Calu3 (cell line): ENCODE measurements around the gene SEPTIN1. TPM values are rescaled to one million over a fixed set of nuclear protein-coding genes. Genes with fewer than 3 reads are reported as not detected.

Experiments used
- BruUV-seq: library from RNA; stranded (reverse); fragments of 400-500 nt; replicated peaks from 2 replicates; lab custom pipeline; 2021; lab: Mats Ljungman, UMichigan
- CTCF ChIA-PET: fragments of 300-600 bp; sonication (Branson Sonifier 250); formaldehyde crosslinking; loops from one replicate; lab custom pipeline; 2022; ENCODE audit warnings: antibody characterized with exemption; lab: Charles Lee
- DNase-seq: peaks from one replicate; pipeline ENCODE4 v3.0.0; 2022
- H3K27ac Mint-ChIP-seq: one replicate; pipeline ENCODE4 v1.8.0; 2022; ENCODE audit warnings: mixed read lengths; ENCODE audit not compliant: unreplicated experiment
- H3K27me3 Mint-ChIP-seq: one replicate; pipeline ENCODE4 v1.8.0; 2022; ENCODE audit warnings: mixed read lengths; ENCODE audit not compliant: unreplicated experiment
- H3K36me3 Mint-ChIP-seq: one replicate; pipeline ENCODE4 v1.8.0; 2022; ENCODE audit warnings: mild to moderate bottlenecking, moderate library complexity, mixed read lengths; ENCODE audit not compliant: insufficient read depth, unreplicated experiment
- H3K4me1 Mint-ChIP-seq: one replicate; pipeline ENCODE4 v1.8.0; 2022; ENCODE audit warnings: mild to moderate bottlenecking, low read depth, mixed read lengths; ENCODE audit not compliant: unreplicated experiment
- H3K4me3 Mint-ChIP-seq: one replicate; pipeline ENCODE4 v1.8.0; 2022; ENCODE audit warnings: mild to moderate bottlenecking, low read depth, moderate library complexity, mixed read lengths; ENCODE audit not compliant: unreplicated experiment
- H3K9me3 Mint-ChIP-seq: one replicate; pipeline ENCODE4 v1.8.0; 2022; ENCODE audit warnings: low read depth, mixed read lengths; ENCODE audit not compliant: unreplicated experiment
- intact Hi-C: fragments of 100-400 bp; cut with micrococcal nuclease; formaldehyde crosslinking; loops from one replicate; pipeline ENCODE4 v1.10.0; 2022; ENCODE audit not compliant: unreplicated experiment
- total RNA-seq: library from RNA; stranded (reverse); gene quantifications from 2 replicates; pipeline ENCODE4 v1.2.3, GENCODE V29; 2022
- TF ChIP-seq, protein P1 (sequence below): fragments of 200-600 bp; IDR thresholded peaks from one replicate; pipeline ENCODE4 v1.8.0; 2022; ENCODE audit warnings: antibody characterized with exemption; ENCODE audit not compliant: unreplicated experiment

The SEPTIN1 gene
- total RNA-seq, 1 experiment from 2014 or later = 1.5 TPM

DNA sequence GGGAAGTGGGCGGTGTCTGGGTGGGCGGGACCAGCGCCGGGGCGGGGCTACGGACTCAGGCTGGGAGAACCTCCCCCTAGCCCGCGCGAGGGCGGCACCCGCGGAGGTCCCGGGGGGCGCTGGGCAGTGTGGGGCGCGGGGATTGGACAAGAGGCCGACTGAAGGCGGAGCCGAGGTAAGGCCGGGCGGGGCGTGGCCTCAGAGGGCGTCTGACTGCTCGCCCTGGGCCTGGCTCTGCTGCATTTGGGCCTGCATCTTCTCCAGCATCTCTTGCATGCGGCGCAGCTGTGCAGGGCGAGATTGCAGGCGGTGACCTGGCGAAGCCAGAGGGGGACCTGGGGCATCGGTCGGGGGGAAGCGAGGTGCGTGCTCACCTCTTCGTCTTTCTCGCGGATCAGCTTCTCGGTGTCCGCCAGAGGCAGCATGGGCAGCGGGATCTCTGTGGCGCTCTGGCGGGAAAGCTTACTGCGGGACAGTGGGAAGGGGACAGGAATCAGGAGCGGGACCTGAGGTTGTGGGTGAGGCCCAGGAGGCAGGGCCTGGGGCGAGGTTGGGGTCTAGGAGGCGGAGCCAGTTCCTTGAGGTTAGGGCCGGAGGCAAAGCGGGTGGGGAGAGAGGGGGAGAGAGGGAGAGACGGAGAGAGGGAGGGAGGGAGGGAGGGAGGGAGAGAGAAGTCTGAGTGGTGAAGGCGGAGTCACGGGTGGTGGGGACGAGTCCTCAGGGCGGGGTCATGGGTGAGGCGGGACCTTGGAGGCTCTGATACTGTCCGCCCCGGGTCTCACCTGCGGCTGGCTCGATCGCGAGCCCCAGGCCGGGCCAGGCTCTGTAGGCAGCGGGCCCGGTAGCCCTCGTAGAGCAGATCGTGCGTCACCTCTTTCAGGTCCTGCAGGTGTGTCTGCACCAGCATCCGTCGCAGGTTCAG is 3.9 kb downstream of the SEPTIN1 start:
- BruUV-seq = no TSS peak
- Mint-ChIP-seq H3K4me3 (peak overlapping the region; percentile 99), H3K27ac (peak overlapping the region; percentile 87), H3K27me3 (no peaks in the 10 kb centered on the region), H3K36me3 (peaks cover 44% of the 10 kb centered on the region), H3K4me1 (peaks cover 24% of the 10 kb centered on the region), H3K9me3 (no peaks in the 10 kb centered on the region)
- CTCF ChIA-PET = interaction anchor here (0.9 to 1.2 kb wide), 4 partner anchors 8 to 256 kb away, joined by 3 to 7 read pairs (median 4); partner anchors contain the start of genes TBC1D10B and ZNF771
- intact Hi-C loops = no loop called here
- peak; percentile 99 for DNase-seq
- TF ChIP-seq, protein P1, sequence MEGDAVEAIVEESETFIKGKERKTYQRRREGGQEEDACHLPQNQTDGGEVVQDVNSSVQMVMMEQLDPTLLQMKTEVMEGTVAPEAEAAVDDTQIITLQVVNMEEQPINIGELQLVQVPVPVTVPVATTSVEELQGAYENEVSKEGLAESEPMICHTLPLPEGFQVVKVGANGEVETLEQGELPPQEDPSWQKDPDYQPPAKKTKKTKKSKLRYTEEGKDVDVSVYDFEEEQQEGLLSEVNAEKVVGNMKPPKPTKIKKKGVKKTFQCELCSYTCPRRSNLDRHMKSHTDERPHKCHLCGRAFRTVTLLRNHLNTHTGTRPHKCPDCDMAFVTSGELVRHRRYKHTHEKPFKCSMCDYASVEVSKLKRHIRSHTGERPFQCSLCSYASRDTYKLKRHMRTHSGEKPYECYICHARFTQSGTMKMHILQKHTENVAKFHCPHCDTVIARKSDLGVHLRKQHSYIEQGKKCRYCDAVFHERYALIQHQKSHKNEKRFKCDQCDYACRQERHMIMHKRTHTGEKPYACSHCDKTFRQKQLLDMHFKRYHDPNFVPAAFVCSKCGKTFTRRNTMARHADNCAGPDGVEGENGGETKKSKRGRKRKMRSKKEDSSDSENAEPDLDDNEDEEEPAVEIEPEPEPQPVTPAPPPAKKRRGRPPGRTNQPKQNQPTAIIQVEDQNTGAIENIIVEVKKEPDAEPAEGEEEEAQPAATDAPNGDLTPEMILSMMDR = peak; percentile 9

DNA sequence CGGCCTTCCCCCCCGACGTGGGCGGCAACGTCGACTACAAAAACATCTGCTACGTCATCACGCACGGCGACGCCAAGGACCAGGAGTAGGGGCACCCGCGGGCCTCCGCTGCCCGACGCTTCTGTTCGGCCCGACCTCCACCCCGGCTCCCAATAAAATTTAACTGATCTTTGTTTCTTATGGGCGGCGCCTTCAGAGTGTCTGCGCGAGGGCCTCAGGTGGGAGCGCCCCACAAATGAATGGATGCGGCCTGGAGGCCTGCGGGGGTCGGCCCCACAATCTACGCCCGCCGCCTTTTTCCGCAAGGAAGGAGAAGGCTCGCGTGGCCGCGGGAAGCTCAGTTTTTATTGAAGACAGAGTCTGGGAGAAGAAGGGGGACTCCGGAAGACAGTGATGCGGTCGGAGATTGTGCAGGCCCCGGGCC is 4.5 kb downstream of the SEPTIN1 start:
- DNase-seq = peak; percentile 88
- H3K36me3 Mint-ChIP-seq = peaks cover 40% of the 10 kb centered on the region
- H3K27me3 Mint-ChIP-seq = no peaks in the 10 kb centered on the region
- TF ChIP-seq, protein P1 = no peak
- BruUV-seq = TSS peak; percentile 80
- peak overlapping the region; percentile 99 for H3K4me3 Mint-ChIP-seq
- H3K27ac Mint-ChIP-seq = peak overlapping the region; percentile 87
- intact Hi-C loops = no loop called here
- no peaks in the 10 kb centered on the region for H3K9me3 Mint-ChIP-seq
- peaks cover 24% of the 10 kb centered on the region for H3K4me1 Mint-ChIP-seq
- CTCF ChIA-PET = interaction anchor here (0.9 to 1.2 kb wide), 4 partner anchors 8 to 256 kb away, joined by 3 to 7 read pairs (median 4); partner anchors contain the start of genes TBC1D10B and ZNF771

DNA sequence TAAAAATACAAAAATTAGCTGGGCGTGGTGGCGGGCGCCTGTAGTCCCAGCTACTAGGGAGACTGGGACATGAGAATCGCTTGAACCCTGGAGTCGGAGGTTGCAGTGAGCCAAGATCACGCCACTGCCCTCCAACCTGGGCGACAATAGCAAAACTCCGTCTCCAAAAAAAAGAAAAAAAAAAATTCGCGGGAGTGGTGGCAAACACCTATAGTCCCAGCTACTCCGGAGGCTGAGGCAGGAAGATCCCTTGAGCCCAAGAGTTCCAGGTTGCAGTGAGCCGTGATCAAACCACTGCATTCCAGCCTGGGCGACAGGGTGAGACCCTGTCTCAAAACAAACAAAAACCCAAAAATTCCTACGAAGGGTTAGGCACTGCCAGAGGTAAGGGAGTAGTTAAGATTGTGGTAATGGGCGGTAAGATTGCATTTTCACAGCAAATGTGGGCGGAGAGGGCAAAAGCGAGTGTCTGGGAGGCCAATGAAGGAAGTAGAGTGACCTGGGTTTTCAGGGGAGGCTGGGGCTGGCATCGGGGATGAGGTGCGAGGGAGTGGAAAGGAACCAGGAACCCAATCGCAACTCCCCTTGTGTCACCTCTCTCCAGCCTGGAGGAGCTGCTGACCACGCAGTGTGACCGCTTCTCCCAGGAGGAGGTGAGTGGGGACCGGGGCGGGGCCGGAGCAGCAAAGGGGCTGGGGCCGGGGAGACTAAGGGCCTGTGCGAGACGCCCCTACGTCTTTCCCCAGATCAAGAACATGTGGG is 5.1 kb downstream of the SEPTIN1 start:
- no peaks in the 10 kb centered on the region for H3K27me3 Mint-ChIP-seq
- BruUV-seq = no TSS peak

More for the DNA sequence above, 5.1 kb downstream of the SEPTIN1 start:
- CTCF ChIA-PET = interaction anchor here (1.1 to 1.2 kb wide), 2 partner anchors 30 to 32 kb away, joined by 3 to 7 read pairs; partner anchors contain the start of gene ZNF771
- Mint-ChIP-seq H3K4me1 (peaks cover 26% of the 10 kb centered on the region), H3K9me3 (no peaks in the 10 kb centered on the region), H3K36me3 (peaks cover 40% of the 10 kb centered on the region), H3K4me3 (peak overlapping the region; percentile 99), H3K27ac (peak overlapping the region; percentile 87)
- TF ChIP-seq, protein P1 = no peak
- intact Hi-C loops = no loop called here
- DNase-seq = no peak
